Tibial artery (tissue), 4 donors: ENCODE results near the gene TERB1.

Source experiments
- DNase-seq, 2 donors: peaks; one replicate each; pipeline ENCODE4 v3.0.0-alpha.2; 2019
- H3K27ac ChIP-seq, 2 donors: fragments of 200-600 bp; sonication (generic) in 1 of 2; 1 replicate in 1 of 2; 2 replicates in 1 of 2; pipeline ENCODE4 v1.5.1; 2018 to 2019; ENCODE audit warnings: mild to moderate bottlenecking in 1 of 2
- H3K27me3 ChIP-seq, 2 donors: fragments of 200-600 bp; sonication (generic) in 1 of 2; one replicate each; pipeline versions ENCODE4 v1.5.1 to v1.6.0; 2016 to 2019
- H3K36me3 ChIP-seq, 3 donors: fragments of 200-600 bp; sonication (generic) in 2 of 3; one replicate each; pipeline ENCODE4 v1.5.1; 2016 to 2019; ENCODE audit warnings: mild to moderate bottlenecking in 2 of 3
- H3K4me1 ChIP-seq, 4 donors: fragments of 200-600 bp; sonication (generic) in 2 of 4; 1 replicate in 3 of 4; 2 replicates in 1 of 4; pipeline ENCODE4 v1.5.1; 2016 to 2019
- H3K4me3 ChIP-seq, 2 donors: fragments of 200-600 bp; sonication (generic) in 1 of 2; 1 replicate in 1 of 2; 2 replicates in 1 of 2; pipeline ENCODE4 v1.5.1; 2018 to 2019; ENCODE audit warnings: mild to moderate bottlenecking in 2 of 2
- H3K9me3 ChIP-seq, 3 donors: fragments of 200-600 bp; sonication (generic) in 1 of 3; one replicate each; pipeline ENCODE4 v1.5.1; 2016 to 2019
- CTCF ChIP-seq, 2 experiments: fragments of 200-600 bp in 1 of 2; fragments of 450-650 bp in 1 of 2; IDR thresholded peaks; one replicate each; pipeline ENCODE4 v1.5.1; 2017 to 2019; ENCODE audit warnings: antibody characterized with exemption in 2 of 2, mild to moderate bottlenecking in 1 of 2, moderate library complexity in 1 of 2
- intact Hi-C: fragments of 100-400 bp; cut with DNase I; formaldehyde crosslinking; loops from one replicate; pipeline ENCODE4 v1.15.0; 2023; ENCODE audit warnings: low total_unique reads

The TERB1 gene

GRCh38 chr16:66824006-66824405, 22.6 kb upstream of the TERB1 start:
- Histone ChIP-seq H3K36me3 (peaks cover 32 to 78% (median 48%) of the 10 kb centered on the region in 3 donors), H3K27ac (no peak overlapping the region), H3K4me3 (no peak overlapping the region), H3K4me1 (peaks cover 0 to 9% (median 4%) of the 10 kb centered on the region in 4 donors), H3K27me3 (no peaks in the 10 kb centered on the region), H3K9me3 (no peaks in the 10 kb centered on the region)
- no peak for TF ChIP-seq CTCF (IDR thresholded peaks at IDR 0.05)
- DNase-seq, result no peak
- intact Hi-C loops, result loop anchor here (10.0 kb wide), 1 partner anchor 209 kb away; no protein-coding TSS in a partner anchor

- intact Hi-C loops, result no loop called here
Measured at GRCh38 chr16:66814734-66815133, 13.3 kb upstream of the TERB1 start.

DNA sequence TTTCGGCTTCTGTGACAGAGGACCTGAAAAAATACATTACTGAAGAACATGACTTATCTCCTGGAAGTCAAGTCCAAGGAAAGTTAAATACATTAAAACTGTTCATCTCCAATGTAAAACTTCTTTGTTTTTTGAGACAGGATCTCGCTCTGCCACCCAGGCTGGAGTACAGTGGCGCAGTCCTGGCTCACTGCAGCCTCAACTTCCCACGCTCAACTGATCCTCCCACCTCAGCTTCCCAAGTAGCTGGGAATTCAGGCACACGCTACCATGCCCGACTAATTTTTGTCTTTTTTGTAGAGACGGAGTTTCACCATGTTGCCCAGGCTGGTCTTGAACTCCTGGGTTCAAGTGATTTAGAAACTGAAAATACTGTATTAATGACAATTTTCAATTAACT, 9.7 kb upstream of the TERB1 start:
- no peaks in the 10 kb centered on the region for H3K4me1 ChIP-seq
- intact Hi-C loops, result no loop called here
- H3K27ac ChIP-seq, result no peak overlapping the region
- no peaks in the 10 kb centered on the region for H3K9me3 ChIP-seq
- no peak for TF ChIP-seq CTCF (IDR thresholded peaks at IDR 0.05)
- no peaks in the 10 kb centered on the region for H3K27me3 ChIP-seq
- no peak overlapping the region for H3K4me3 ChIP-seq
- peaks cover 77 to 99% (median 81%) of the 10 kb centered on the region in 3 donors for H3K36me3 ChIP-seq
- DNase-seq, result no peak

More at GRCh38 chr16:66814734-66815133, 13.3 kb upstream of the TERB1 start:
- no peak overlapping the region for H3K4me3 ChIP-seq
- TF ChIP-seq CTCF (IDR thresholded peaks at IDR 0.05), result no peak
- no peak overlapping the region for H3K27ac ChIP-seq
- no peaks in the 10 kb centered on the region for H3K4me1 ChIP-seq
- H3K36me3 ChIP-seq, result peaks cover 81 to 100% (median 84%) of the 10 kb centered on the region in 3 donors
- no peak for DNase-seq
- H3K9me3 ChIP-seq, result no peaks in the 10 kb centered on the region
- H3K27me3 ChIP-seq, result no peaks in the 10 kb centered on the region

DNA sequence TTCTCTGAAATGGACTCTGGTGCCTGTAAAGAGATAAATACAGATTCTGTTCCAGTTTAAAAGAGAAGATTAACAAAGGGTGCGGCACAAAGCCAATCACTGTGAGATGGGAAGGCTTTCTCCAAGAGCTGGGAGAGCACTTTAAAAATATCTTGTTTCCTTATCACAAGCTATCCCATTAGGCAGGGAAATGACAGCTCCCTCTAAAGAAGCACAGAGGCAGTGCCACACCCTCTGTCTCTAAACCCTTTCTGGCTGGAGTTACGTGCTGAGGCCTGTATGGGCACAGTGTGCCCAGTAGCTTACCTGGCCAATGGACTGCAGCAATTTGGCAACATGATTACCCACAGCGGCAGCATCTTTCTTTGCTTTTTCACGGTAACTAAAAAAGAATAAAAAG, 9.0 kb upstream of the TERB1 start:
- peaks cover 77 to 98% (median 78%) of the 10 kb centered on the region in 3 donors for H3K36me3 ChIP-seq
- intact Hi-C loops, result no loop called here
- no peak overlapping the region for H3K4me3 ChIP-seq

GRCh38 chr16:66809765-66810164, 8.4 kb upstream of the TERB1 start:
- peaks cover 79 to 98% (median 80%) of the 10 kb centered on the region in 3 donors for H3K36me3 ChIP-seq
- intact Hi-C loops, result no loop called here
- no peaks in the 10 kb centered on the region for H3K9me3 ChIP-seq

More for the DNA sequence above, 9.0 kb upstream of the TERB1 start:
- no peaks in the 10 kb centered on the region for H3K9me3 ChIP-seq
- DNase-seq, result no peak
- no peak overlapping the region for H3K27ac ChIP-seq
- no peaks in the 10 kb centered on the region for H3K4me1 ChIP-seq
- no peak for TF ChIP-seq CTCF (IDR thresholded peaks at IDR 0.05)
- H3K27me3 ChIP-seq, result no peaks in the 10 kb centered on the region

More at GRCh38 chr16:66809765-66810164, 8.4 kb upstream of the TERB1 start:
- Histone ChIP-seq H3K27ac (no peak overlapping the region), H3K4me3 (no peak overlapping the region), H3K27me3 (no peaks in the 10 kb centered on the region), H3K4me1 (no peaks in the 10 kb centered on the region)
- no peak for TF ChIP-seq CTCF (IDR thresholded peaks at IDR 0.05)
- DNase-seq, result no peak
